KOPT-K1 (cell line): ENCODE measurements around the gene DHX15.

Source experiments
- H3K27ac ChIP-seq: fragments of 200-600 bp; sonication (generic); 2 replicates; pipeline ENCODE4 v1.5.1; 2016; ENCODE audit warnings: antibody characterized with exemption, mild to moderate bottlenecking, low read depth, low read length; ENCODE audit not compliant: poor library complexity, severe bottlenecking
- H3K36me3 ChIP-seq: fragments of 200-600 bp; sonication (generic); 2 replicates; pipeline ENCODE4 v1.5.1; 2017; ENCODE audit warnings: antibody characterized with exemption, mild to moderate bottlenecking, low read length, moderate library complexity; ENCODE audit not compliant: insufficient read depth
- H3K9me3 ChIP-seq: fragments of 200-600 bp; sonication (generic); 2 replicates; pipeline ENCODE4 v1.5.1; 2017; ENCODE audit warnings: antibody characterized with exemption, low read length, mild to moderate bottlenecking; ENCODE audit not compliant: insufficient read depth, poor library complexity, severe bottlenecking

The DHX15 gene

DNA sequence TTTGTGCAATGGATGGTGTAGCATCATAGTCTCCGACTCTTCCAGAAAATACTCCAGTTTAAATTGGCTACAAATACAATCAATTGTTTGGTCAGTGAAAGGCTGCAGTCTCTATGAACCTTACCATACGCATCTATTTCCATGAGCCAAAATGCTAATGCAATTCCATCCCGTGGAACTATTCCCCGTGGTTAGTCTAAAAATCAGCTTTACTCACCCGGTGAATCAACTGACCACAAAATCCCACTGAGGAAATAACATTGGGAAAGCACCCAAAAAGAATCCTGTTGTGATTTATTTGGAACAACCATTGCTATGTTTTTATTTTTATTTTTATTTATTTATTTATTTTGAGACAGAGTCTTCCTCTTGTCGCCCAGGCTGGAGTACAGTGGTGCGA lies 87.1 kb downstream of the DHX15 start:
- H3K9me3 ChIP-seq: no peaks in the 10 kb centered on the region
- no peak overlapping the region for H3K27ac ChIP-seq
- no peaks in the 10 kb centered on the region for H3K36me3 ChIP-seq

GRCh38 chr4:24496597-24496996 lies 87.8 kb downstream of the DHX15 start:
- no peak overlapping the region for H3K27ac ChIP-seq
- no peaks in the 10 kb centered on the region for H3K36me3 ChIP-seq
- H3K9me3 ChIP-seq: no peaks in the 10 kb centered on the region

GRCh38 chr4:24495388-24495787 lies 89.0 kb downstream of the DHX15 start:
- H3K9me3 ChIP-seq: no peaks in the 10 kb centered on the region
- H3K36me3 ChIP-seq: no peaks in the 10 kb centered on the region
- no peak overlapping the region for H3K27ac ChIP-seq

DNA sequence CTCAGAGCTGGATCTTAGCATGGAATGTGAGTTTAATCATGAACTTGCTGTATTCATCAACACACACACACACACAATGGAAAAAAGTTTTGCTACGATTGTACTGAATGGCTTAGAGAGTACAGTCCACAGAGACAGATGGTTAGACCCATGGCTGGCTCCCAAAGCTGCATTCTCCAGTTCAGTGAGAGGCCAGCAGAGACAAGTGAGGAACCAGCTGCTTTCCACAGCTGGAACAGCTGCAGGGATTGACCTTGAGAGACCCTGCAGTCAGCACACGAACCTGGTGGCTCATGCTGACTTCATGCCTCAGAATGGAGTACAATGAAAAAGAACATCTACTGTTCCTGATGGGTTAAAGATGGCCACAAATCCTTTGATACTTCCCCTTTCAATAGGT lies 94.5 kb downstream of the DHX15 start:
- Histone ChIP-seq H3K36me3 (no peaks in the 10 kb centered on the region), H3K27ac (no peak overlapping the region), H3K9me3 (no peaks in the 10 kb centered on the region)

- Histone ChIP-seq H3K9me3 (no peaks in the 10 kb centered on the region), H3K36me3 (no peaks in the 10 kb centered on the region), H3K27ac (no peak overlapping the region)
Observed at GRCh38 chr4:24488399-24489164, 95.8 kb downstream of the DHX15 start.

DNA sequence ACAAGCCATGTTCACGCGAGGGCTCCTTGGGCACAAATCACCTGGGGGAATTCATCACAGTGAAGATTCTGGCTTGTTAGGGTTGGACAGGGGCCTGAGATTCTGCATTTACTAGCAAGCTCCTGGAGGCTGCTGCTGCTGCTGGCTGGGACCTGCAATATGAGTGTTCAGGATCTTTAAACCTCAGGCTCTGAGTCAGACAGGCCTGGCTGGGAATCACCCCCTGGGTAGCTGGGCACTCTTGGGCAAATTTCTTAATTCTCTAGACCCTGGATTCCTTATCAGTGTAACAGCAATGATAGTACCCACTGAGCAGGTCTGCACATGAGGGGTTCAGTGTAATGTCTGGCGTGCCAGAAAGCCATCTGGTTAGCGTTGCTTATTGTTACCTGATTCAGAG lies 101.5 kb downstream of the DHX15 start:
- H3K27ac ChIP-seq: no peak overlapping the region
- H3K9me3 ChIP-seq: no peaks in the 10 kb centered on the region
- no peaks in the 10 kb centered on the region for H3K36me3 ChIP-seq

GRCh38 chr4:24477919-24478318 lies 106.4 kb downstream of the DHX15 start:
- H3K36me3 ChIP-seq: no peaks in the 10 kb centered on the region
- no peaks in the 10 kb centered on the region for H3K9me3 ChIP-seq
- no peak overlapping the region for H3K27ac ChIP-seq
